Limb (tissue), 2 donors: ENCODE data around the gene SMAD7.
"Not testable (repeated sequence)": the region's sequence is repeated elsewhere in the genome, so short reads cannot be mapped to it uniquely, and the experiment has no call there.

Source experiments
- DNase-seq, 2 donors: peaks; one replicate each; pipeline ENCODE4 v3.0.0-alpha.2; 2016; ENCODE audit errors: extremely low spot score in 2 of 2

The SMAD7 gene

DNA sequence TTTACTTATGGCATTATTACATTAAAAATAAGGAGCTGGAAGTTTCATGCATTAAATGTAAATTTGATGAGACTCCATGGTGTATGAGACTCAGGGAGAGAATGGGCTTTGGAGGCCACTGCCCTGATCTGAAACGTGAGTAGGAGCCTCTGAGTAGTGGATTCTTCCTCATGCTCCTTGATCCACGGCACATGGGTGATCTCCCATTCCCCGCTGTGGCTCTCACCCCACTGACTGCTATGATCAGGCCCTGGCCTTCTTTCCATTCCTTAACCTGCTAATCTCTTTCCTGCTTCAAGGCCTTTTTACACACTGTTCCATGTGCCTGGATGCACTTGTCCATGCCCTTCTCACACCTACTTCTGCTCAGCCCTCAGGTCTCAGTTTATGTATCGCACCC is 68.4 kb downstream of the SMAD7 start:
- DNase-seq: no peak

GRCh38 chr18:48880931-48881330 is 69.8 kb downstream of the SMAD7 start:
- no peak for DNase-seq

- DNase-seq: peak in 1 of 2 donors; percentile 42
Observed at GRCh38 chr18:48879008-48879431, 71.7 kb downstream of the SMAD7 start.

DNA sequence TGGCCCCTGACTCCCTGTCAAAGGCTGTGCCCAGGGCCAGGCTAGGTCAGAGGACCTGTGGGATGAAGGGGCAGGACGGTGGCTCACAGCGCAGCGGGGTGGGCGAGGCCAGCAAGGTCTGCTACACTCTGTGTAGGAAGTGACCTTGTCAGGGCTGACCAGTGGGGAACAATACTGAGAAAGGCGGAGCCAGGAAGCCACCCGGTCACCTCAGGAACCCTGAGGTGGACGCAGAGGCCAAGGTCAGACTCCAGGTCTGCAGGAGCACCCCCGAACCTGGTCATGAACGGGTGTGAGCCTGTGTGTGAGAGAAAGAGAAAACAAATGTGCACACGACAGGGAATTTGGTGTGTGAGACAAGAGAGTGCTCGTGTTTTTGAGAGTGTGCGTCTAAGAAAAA is 72.3 kb downstream of the SMAD7 start:
- DNase-seq: peak in 1 of 2 donors; percentile 23

DNA sequence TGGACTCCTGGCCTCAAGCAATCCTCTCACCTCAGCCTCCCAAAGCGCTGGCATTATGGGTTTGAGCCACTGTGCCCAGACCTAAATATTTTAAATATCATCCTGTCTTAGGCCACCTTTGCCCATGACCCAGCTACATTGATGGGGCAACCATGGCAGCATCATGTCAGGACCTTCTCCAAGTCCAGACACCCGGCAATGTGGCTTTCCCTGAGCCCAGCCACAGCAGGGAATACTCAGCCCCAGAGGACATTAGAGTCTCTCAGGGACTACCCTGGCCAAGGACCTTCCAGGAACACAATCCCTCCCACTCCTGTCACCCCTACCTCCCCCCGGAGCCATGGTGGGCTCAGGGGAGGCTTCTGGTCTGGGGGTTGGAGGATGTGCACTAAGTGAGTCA is 72.8 kb downstream of the SMAD7 start:
- DNase-seq: peak in 1 of 2 donors; percentile 18

- no peak for DNase-seq
Observed at GRCh38 chr18:48876590-48876989, 74.2 kb downstream of the SMAD7 start.

DNA sequence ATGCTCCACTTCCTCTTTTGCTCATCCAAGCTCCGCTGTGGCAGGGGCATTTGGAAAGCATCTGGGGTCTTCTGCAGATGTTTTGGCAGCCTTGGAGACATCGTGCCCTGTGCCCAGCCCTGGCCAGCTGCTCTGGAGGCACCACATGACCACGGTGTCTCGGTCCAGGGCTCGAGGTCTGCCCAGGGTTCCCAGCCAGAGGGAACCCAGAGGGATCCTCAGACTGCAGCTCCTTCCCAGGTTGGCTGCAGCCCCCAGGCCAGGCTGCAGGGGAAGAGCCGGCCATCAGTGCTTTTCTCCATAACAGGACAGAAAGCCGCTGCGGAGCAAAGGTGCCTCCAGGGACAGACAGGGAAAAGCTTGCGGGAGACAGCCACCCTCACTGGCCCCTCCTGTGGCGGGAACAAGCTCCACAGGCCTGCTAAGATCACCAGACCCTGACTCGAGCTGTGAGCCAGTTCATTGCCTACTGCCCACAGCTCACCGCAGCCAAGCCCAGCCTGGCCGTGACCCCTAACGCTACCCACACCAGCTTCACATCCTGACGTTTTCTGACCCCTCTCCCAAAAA is 74.7 kb downstream of the SMAD7 start:
- DNase-seq: peak in 1 of 2 donors; percentile 32

- no peak for DNase-seq
Observed at GRCh38 chr18:48875314-48875941, 75.3 kb downstream of the SMAD7 start.

GRCh38 chr18:48874701-48875162 is 76.0 kb downstream of the SMAD7 start:
- DNase-seq: no peak

- no peak for DNase-seq
Observed at GRCh38 chr18:48874233-48874632, 76.5 kb downstream of the SMAD7 start.

DNA sequence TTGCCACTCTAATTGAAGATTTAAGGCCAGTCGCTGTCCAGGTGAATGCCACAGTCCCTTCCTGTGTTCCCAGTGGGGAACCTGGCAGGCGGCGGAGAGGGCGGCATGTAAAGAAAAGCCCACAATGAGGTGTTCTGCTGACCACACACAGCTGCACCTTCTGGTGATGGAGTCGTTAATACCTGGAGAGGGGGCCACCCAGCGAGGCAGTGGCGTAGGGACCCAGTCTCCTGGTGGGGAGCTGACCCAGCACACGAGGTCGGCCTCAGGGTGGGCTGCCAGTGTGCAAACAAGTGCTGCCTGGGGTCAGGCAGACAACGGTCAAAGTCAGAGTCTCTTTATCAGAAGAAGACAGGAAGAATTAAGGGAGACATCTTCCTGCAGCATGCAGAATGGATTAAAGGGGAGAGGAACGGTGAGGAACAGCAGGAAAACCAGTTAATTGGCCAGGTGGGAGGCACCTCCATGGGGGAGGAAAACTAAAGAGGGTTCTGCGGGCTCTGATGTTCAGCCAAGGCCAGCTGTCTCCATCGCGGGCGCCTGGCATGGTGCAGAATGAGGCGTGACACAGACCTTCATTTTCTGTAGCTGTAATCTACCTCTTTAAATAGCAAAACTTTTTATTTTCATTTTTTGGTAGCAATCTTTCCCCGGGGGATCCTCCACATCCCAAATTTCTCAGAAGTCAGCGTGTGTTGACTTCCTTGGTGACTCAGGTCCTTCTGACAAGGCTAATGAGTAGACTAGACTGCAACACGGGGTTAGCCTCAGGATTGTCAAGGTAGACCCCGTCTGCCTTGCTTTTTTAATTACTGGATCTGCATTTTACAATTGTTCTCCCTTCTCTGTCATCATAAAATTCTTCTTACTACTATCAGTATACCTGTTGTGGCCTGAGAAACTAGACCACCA is 78.3 kb downstream of the SMAD7 start:
- DNase-seq: no peak

DNA sequence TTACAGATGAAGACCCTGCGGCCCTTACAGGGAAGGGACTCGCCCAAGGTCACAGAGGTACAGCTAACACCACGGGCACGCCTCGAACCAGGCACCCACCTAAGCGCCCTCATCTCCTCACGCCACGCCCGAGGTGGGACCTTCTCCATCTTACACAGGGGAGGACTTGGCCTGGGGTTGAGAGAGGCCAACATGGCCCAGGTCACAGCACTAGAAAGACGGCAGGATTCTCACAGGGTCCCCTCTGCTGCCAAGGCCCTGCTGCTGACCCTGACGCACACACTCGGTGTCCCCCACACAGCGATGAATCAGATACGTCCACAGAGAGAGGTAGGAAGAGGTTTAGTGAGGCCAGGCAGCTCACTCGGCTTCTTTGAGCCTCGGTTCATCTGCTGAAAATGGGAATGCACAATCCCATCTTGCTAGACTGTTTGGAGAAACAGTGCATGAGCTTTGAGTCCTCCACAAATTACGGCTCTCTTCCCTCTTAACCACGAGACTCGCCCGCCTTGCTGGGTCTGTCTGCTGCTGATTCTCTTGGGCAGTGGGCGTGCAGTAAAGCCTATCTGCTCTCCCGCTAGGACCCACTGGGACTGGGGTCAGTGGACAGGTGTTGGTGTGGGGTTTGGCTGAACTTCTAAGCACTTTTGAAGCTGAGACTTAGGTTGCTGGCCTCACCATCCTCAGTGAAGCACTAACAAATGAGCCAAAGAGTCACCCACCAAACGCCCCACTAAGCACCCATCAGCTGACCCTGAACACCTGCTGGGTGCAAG is 79.2 kb downstream of the SMAD7 start:
- DNase-seq: no peak

DNA sequence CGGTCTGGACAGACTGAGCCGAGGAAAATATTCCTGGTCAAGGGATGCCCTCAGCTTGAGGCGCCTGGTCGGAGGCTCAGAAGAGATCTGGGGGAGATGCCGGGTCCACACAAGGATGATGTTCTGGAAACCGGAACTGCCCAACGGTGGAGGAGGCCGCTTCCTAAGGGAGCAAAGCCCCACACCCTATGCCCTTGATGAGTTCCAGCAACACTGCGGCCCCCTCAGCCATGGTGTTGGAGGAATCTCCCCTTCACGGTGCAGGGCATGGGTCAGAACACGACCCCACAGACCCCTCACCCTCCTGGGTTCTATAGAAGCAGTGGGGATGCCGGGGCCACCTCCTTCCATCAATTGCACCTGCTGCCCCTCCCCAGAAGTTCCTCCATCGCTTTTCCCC is 79.8 kb downstream of the SMAD7 start:
- not testable (repeated sequence) for DNase-seq
